Stimulated activated CD8-positive, alpha-beta memory T cell treated with anti-CD3 and anti-CD28 coated beads, Interleukin-12 subunit alpha, Interleukin-12 subunit beta, amount 100 ng/mL, for 4 hours (primary cell): ENCODE data around the gene TMEM163.
"Not testable (repeated sequence)": the region's sequence is repeated elsewhere in the genome, so short reads cannot be mapped to it uniquely, and the experiment has no call there.

ENCODE experiments used
- DNase-seq: peaks from one replicate; pipeline ENCODE4 v3.0.0-alpha.2; 2020; ENCODE audit warnings: low read depth

TMEM163 gene

GRCh38 chr2:134718817-134719814 is at the start of gene TMEM163:
TSS of gene TMEM163 (minus strand) at chr2:134719000.
- peak; percentile 27 for DNase-seq

- no peak for DNase-seq
These were observed 47.8 kb upstream of the TMEM163 start for GRCh38 chr2:134766583-134766982.

- no peak for DNase-seq
These were observed 47.2 kb upstream of the TMEM163 start for GRCh38 chr2:134765987-134766386.

GRCh38 chr2:134764164-134764563 is 45.4 kb upstream of the TMEM163 start:
- no peak for DNase-seq

- no peak for DNase-seq
These were observed 44.4 kb upstream of the TMEM163 start for GRCh38 chr2:134763164-134763710.

GRCh38 chr2:134762508-134762907 is 43.7 kb upstream of the TMEM163 start:
- no peak for DNase-seq

- DNase-seq: no peak
These were observed 41.6 kb upstream of the TMEM163 start for GRCh38 chr2:134760385-134760784.

- no peak for DNase-seq
These were observed 39.8 kb upstream of the TMEM163 start for GRCh38 chr2:134758633-134759032.

- not testable (repeated sequence) for DNase-seq
These were observed 33.2 kb upstream of the TMEM163 start for GRCh38 chr2:134751981-134752380.

GRCh38 chr2:134745546-134745945 is 26.7 kb upstream of the TMEM163 start:
- no peak for DNase-seq

GRCh38 chr2:134745023-134745422 is 26.2 kb upstream of the TMEM163 start:
- no peak for DNase-seq

GRCh38 chr2:134739879-134740301 is 21.1 kb upstream of the TMEM163 start:
- no peak for DNase-seq

- no peak for DNase-seq
These were observed 20.6 kb upstream of the TMEM163 start for GRCh38 chr2:134739236-134739878.

- DNase-seq: no peak
These were observed 19.5 kb upstream of the TMEM163 start for GRCh38 chr2:134738141-134738870.

- no peak for DNase-seq
These were observed 18.9 kb upstream of the TMEM163 start for GRCh38 chr2:134737671-134738070.

- DNase-seq: no peak
These were observed 17.5 kb upstream of the TMEM163 start for GRCh38 chr2:134736167-134736880.

GRCh38 chr2:134728163-134728562 is 9.4 kb upstream of the TMEM163 start:
- DNase-seq: no peak

- no peak for DNase-seq
These were observed 8.6 kb upstream of the TMEM163 start for GRCh38 chr2:134727385-134727784.

- DNase-seq: no peak
These were observed 7.8 kb upstream of the TMEM163 start for GRCh38 chr2:134726645-134727044.

GRCh38 chr2:134725876-134726275 is 7.1 kb upstream of the TMEM163 start:
- no peak for DNase-seq

GRCh38 chr2:134724341-134724740 is 5.5 kb upstream of the TMEM163 start:
- DNase-seq: no peak
